Measurements from ENCODE around the gene SLC35A2. TPM values are rescaled to one million over a fixed set of nuclear protein-coding genes. Genes with fewer than 3 reads are reported as not detected.

The SLC35A2 gene
- total RNA-seq, 1 experiment from 2014 or later, result 35.0 TPM

GRCh38 chrX:48904626-48905025 lies 6.8 kb downstream of the SLC35A2 start:
- no peaks in the 10 kb centered on the region for H3K9me2 ChIP-seq (ENCODE audit: insufficient read depth)
- no peaks in the 10 kb centered on the region for H3K9me3 ChIP-seq (ENCODE audit: control insufficient read depth in 1 of 2, insufficient read depth in 1 of 2, low read depth in 1 of 2, low read length in 2 of 2)
- peaks cover 18% of the 10 kb centered on the region for H3K79me2 ChIP-seq (ENCODE audit: insufficient read depth, low read length)
- H3K4me1 ChIP-seq (ENCODE audit: control insufficient read depth in 1 of 2, insufficient read depth in 2 of 2, low read length in 2 of 2), result no peaks in the 10 kb centered on the region
- POLR2A ChIA-PET, result no interaction called here
- RAD21 ChIA-PET (ENCODE audit: low non-redundant PET in 1 of 2, low total read pairs in 2 of 2, uncharacterized antibody in 2 of 2, unreplicated experiment in 2 of 2), result no interaction called here
- no TSS peak for BruUV-seq (replicated peaks)
- CTCF ChIA-PET, result no interaction called here
- no peaks in the 10 kb centered on the region; a peak in 2 of 4 replicates for H3K36me3 ChIP-seq (ENCODE audit: control insufficient read depth in 1 of 2, insufficient read depth in 2 of 2, low read length in 2 of 2)
- no peak for ATAC-seq
- H3K27me3 ChIP-seq (ENCODE audit: insufficient read depth, low read length), result no peaks in the 10 kb centered on the region
- no peak for DNase-seq (ENCODE audit: low read depth, low spot score)
- no peaks in the 10 kb centered on the region for H4K20me1 ChIP-seq (ENCODE audit: insufficient read depth)
- no peak overlapping the region for H2AFZ ChIP-seq (ENCODE audit: low read depth, low read length, poor library complexity, severe bottlenecking)
- no peak for TF ChIP-seq POLR2A (IDR thresholded peaks at IDR 0.05; ENCODE audit: borderline replicate concordance, extremely low read depth, insufficient read depth, insufficient read length)
- no peak for TF ChIP-seq SP1 (IDR thresholded peaks at IDR 0.05; ENCODE audit: low read depth)
- TF ChIP-seq, protein P1, sequence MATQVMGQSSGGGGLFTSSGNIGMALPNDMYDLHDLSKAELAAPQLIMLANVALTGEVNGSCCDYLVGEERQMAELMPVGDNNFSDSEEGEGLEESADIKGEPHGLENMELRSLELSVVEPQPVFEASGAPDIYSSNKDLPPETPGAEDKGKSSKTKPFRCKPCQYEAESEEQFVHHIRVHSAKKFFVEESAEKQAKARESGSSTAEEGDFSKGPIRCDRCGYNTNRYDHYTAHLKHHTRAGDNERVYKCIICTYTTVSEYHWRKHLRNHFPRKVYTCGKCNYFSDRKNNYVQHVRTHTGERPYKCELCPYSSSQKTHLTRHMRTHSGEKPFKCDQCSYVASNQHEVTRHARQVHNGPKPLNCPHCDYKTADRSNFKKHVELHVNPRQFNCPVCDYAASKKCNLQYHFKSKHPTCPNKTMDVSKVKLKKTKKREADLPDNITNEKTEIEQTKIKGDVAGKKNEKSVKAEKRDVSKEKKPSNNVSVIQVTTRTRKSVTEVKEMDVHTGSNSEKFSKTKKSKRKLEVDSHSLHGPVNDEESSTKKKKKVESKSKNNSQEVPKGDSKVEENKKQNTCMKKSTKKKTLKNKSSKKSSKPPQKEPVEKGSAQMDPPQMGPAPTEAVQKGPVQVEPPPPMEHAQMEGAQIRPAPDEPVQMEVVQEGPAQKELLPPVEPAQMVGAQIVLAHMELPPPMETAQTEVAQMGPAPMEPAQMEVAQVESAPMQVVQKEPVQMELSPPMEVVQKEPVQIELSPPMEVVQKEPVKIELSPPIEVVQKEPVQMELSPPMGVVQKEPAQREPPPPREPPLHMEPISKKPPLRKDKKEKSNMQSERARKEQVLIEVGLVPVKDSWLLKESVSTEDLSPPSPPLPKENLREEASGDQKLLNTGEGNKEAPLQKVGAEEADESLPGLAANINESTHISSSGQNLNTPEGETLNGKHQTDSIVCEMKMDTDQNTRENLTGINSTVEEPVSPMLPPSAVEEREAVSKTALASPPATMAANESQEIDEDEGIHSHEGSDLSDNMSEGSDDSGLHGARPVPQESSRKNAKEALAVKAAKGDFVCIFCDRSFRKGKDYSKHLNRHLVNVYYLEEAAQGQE (IDR thresholded peaks at IDR 0.05; ENCODE audit: low read depth), result no peak
- no peak for TF ChIP-seq YY1 (IDR thresholded peaks at IDR 0.05; ENCODE audit: extremely low read depth, insufficient replicate concordance, low read depth, low read length)
- TF ChIP-seq POLR2AphosphoS5 (IDR thresholded peaks at IDR 0.05; ENCODE audit: low read depth, low read length), result no peak
- TF ChIP-seq SIN3A (IDR thresholded peaks at IDR 0.05; ENCODE audit: low read depth), result no peak
- TF ChIP-seq JUND (IDR thresholded peaks at IDR 0.05), result no peak
- H3K4me3 ChIP-seq (replicated peaks in 1 of 2; ENCODE audit: low read depth in 1 of 2, low read length in 2 of 2), result no peak overlapping the region
- H3K4me2 ChIP-seq (ENCODE audit: low read length), result no peak overlapping the region
- intact Hi-C loops (cut with micrococcal nuclease), result no loop called here
- H3K9ac ChIP-seq (ENCODE audit: low read length), result no peak overlapping the region
- no peak overlapping the region for H3K27ac ChIP-seq (ENCODE audit: low read depth, low read length)

DNA sequence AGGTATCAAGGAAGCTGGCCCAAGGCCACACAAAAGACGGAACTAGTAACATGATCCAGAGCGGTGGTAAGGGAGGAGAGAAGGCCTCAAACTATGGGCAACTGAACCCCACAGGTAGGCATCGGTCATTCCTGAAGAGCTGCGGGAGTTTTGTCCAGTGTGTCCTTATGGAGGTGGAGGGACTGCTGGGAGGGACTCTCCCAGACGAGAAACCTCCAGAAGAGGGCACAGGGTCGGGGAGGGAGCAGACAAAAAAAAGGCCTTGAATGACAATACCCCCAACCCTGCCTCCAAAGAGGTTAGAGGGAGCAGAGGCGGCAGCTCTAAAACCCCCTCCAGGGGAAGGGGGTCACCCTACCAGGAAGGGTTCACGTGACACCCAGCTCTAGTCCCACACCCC lies 7.3 kb downstream of the SLC35A2 start:
- no peaks in the 10 kb centered on the region; a peak in 2 of 4 replicates for H3K36me3 ChIP-seq (ENCODE audit: control insufficient read depth in 1 of 2, insufficient read depth in 2 of 2, low read length in 2 of 2)
- intact Hi-C loops (cut with micrococcal nuclease), result no loop called here
- no TSS peak for BruUV-seq (replicated peaks)
- no peak overlapping the region for H3K4me3 ChIP-seq (replicated peaks in 1 of 2; ENCODE audit: low read depth in 1 of 2, low read length in 2 of 2)
- peaks cover 18% of the 10 kb centered on the region for H3K79me2 ChIP-seq (ENCODE audit: insufficient read depth, low read length)
- H2AFZ ChIP-seq (ENCODE audit: low read depth, low read length, poor library complexity, severe bottlenecking), result no peak overlapping the region
- H3K27ac ChIP-seq (ENCODE audit: low read depth, low read length), result no peak overlapping the region
- DNase-seq (ENCODE audit: low read depth, low spot score) (no peak), ATAC-seq (no peak)
- ChIA-PET RAD21 (ENCODE audit: low non-redundant PET in 1 of 2, low total read pairs in 2 of 2, uncharacterized antibody in 2 of 2, unreplicated experiment in 2 of 2) (no interaction called here), POLR2A (no interaction called here), CTCF (no interaction called here)
- no peaks in the 10 kb centered on the region for H3K27me3 ChIP-seq (ENCODE audit: insufficient read depth, low read length)
- no peaks in the 10 kb centered on the region for H4K20me1 ChIP-seq (ENCODE audit: insufficient read depth)
- no peak overlapping the region for H3K4me2 ChIP-seq (ENCODE audit: low read length)
- H3K9me3 ChIP-seq (ENCODE audit: control insufficient read depth in 1 of 2, insufficient read depth in 1 of 2, low read depth in 1 of 2, low read length in 2 of 2), result no peaks in the 10 kb centered on the region
- peaks cover 0 to under 1% of the 10 kb centered on the region in 2 experiments; a peak in 1 of 4 replicates for H3K4me1 ChIP-seq (ENCODE audit: control insufficient read depth in 1 of 2, insufficient read depth in 2 of 2, low read length in 2 of 2)
- H3K9ac ChIP-seq (ENCODE audit: low read length), result no peak overlapping the region
- no peaks in the 10 kb centered on the region for H3K9me2 ChIP-seq (ENCODE audit: insufficient read depth)
- TF ChIP-seq, protein P2, sequence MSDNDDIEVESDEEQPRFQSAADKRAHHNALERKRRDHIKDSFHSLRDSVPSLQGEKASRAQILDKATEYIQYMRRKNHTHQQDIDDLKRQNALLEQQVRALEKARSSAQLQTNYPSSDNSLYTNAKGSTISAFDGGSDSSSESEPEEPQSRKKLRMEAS (IDR thresholded peaks at IDR 0.05), result no peak
- no peak for TF ChIP-seq ZFX (IDR thresholded peaks at IDR 0.05)
- TF ChIP-seq POLR2A (IDR thresholded peaks at IDR 0.05; ENCODE audit: borderline replicate concordance, extremely low read depth, insufficient read depth, insufficient read length), result no peak
- TF ChIP-seq, protein P3, sequence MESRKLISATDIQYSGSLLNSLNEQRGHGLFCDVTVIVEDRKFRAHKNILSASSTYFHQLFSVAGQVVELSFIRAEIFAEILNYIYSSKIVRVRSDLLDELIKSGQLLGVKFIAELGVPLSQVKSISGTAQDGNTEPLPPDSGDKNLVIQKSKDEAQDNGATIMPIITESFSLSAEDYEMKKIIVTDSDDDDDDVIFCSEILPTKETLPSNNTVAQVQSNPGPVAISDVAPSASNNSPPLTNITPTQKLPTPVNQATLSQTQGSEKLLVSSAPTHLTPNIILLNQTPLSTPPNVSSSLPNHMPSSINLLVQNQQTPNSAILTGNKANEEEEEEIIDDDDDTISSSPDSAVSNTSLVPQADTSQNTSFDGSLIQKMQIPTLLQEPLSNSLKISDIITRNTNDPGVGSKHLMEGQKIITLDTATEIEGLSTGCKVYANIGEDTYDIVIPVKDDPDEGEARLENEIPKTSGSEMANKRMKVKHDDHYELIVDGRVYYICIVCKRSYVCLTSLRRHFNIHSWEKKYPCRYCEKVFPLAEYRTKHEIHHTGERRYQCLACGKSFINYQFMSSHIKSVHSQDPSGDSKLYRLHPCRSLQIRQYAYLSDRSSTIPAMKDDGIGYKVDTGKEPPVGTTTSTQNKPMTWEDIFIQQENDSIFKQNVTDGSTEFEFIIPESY (IDR thresholded peaks at IDR 0.05; ENCODE audit: extremely low read depth, insufficient replicate concordance, low read length), result no peak
